NCI-H1417 treated with DMSO at 0.1 percent for 48 hours (cell line): ENCODE results near the gene ATPAF2.

Experiments used
- DNase-seq: peaks from one replicate; lab custom pipeline; 2025; lab: John Stamatoyannopoulos, UW

ATPAF2 gene

DNA sequence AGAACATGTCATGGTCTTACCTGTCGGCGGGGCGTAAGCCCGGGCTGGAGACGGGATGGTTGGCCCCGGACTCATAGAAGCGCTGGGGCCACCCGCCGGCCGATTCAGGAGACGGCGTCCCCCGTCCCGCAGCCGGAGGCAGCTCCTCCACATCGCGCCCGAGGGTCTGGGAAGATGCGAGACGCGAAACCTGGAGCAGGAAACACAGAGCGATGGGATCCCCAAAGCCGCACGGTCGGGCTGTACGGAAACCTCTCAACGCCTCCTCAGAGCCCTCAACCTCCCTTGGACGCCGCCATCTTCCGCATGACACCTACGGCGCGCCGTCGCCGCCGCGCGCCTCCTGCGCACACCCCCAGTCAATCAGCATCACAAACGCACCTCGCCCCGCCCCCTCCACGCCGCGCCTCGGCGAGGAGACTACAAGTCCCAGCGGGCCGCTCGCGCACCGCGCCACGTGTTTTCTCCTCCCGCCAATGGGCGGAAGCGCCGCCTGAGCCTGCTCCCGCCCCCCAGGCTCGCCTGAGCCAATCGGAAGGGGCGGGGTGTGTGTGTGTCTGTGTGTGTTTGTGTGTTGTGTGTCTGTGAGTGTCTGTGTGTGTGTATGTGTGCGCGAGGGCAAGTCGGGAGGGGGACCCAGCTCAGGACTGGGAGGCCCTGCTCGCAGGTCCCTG lies at the start of gene ATPAF2, which contains the start of gene GID4:
ATPAF2 (minus strand) TSS at position 308 of the 674 bp plus-strand sequence; CDS start at position 153, 155 bp downstream.
GID4 (plus strand) TSS at position 548 of the 674 bp plus-strand sequence; CDS start at position 605, 57 bp downstream.
- DNase-seq = peak; percentile 76

DNA sequence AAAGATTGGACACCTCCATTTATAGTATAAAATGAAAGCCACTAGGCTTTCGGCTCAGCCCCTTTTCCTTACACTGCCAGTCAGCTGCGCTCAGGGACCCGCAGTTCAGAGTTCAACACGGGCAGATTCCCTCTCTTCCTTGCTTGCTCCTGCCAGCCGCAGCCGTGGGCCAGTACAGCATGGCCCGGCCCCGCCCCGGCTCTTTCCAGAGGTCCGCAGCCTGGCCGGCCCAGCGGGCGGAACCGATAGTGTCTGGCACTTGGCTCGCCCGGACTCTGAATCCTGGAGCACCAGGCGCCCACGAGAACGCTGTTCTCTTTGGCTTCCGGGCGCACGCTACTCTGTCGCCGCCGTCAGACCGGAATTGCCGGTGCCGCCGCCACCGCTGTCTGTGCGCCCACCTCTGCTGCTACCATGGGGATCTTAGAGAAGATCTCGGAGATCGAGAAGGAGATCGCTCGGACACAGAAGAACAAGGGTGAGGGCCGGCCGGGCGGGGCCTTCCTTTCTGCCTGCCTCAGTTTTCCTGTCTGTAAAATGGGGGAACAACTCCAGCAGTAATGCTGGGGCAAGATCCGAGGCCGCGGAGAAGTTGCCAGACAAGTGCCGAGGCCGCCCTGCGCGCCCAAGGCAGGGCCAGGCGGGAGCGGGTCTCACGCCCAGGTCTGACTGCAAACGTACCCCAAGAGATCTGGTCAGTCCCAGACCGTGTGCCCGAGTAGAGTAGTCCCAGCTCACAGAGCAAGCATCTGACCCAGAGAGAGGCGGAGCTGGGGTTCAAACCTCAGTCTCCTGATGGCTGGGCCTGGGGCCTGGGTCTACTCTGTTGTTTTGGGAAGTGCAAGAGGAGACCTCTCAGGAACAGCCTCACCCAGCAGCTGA lies 48.9 kb upstream of the ATPAF2 start, which contains the start of gene DRG2:
DRG2 (plus strand) TSS at position 339 of the 882 bp plus-strand sequence; CDS start at position 415, 76 bp downstream.
- DNase-seq = peak; percentile 23

DNA sequence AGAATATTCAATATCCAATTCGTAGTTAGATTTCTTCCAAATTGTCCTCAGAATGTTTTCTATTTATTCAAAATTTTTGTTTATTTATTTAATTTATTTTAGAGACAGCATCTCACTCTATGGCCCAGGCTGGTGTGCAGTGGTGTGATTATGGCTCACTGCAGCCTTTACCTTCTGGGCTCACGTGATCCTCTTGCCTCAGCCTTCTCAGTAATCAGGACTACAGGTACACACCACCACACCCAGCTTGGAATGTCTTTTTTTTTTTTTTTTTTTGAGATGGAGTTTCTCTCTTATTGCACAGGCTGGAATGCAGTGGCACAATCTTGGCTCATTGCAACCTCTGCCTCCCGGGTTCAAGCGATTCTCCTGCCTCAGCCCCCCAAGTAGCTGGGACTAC lies 45.3 kb upstream of the ATPAF2 start:
- DNase-seq = no peak

DNA sequence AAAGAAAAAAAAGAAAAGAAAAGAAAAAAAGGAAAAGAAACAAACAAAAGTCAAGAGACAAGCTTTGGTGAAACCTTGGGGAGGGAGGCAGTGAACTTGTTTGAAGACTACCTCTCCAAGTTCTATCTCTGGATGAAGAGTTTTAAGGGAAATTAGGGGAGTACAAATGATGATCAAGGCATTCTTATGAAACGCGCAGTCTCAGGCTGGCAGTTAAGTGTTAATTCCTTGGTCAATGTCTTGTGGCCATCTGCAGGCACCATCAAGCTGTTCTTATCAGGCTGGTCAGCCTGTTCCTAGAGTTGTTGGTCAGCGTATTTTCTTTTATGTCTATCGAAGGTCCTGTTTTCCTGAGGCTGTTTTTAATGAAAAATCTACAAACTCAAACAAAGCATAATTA lies 40.6 kb upstream of the ATPAF2 start:
- no peak for DNase-seq

DNA sequence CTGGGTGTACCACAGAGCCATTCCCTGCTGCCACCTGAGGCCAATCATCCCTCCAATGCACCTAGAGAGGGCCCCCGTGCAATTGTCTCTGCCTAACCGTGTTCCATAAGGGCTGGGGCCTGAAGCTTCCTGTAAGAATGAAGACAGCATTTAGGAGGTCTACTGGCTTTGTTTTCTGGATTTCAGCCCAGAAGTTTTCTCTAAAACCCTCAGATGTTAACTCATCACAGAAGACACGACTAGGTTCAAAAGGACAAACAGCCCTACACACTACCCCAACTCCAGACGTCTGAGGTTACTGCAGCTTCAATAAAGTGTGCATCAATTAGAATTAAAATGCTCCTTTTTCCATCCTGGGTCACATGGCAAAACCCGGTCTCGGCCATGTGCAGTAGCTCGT lies 38.0 kb upstream of the ATPAF2 start:
- no peak for DNase-seq

DNA sequence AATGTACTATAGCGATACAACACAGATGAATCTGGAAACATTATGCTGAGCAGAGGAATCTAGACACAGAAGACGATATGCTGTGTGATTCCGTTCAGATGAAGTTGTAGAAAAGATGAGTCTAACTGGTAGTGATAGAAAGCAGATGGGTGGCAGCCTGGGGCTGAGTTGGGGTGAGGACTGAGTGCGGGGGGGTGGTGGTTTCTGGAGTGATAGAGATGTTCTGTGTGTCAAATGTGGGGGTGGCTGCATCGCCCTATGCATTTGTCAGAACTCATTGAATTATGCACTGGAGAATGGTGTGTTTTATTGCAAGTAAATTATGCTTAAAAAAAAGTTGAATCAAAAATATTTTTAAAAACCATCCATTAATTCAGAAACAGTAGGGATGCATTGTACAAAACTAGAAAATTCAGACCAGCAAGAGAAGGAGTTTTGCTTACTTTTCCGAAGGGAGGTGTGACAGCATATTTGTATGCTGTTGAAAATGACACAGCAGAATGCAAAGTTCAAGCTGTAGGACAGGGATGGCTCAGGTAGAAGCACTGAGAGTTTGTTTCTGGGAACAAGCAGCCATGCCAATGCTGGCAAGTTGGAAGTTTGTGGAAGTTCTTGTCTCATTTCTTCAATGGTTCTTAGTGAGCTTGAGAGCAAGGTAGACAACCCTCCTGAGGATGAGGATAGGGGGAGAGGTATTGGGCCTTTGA lies 35.8 kb upstream of the ATPAF2 start:
- no peak for DNase-seq

DNA sequence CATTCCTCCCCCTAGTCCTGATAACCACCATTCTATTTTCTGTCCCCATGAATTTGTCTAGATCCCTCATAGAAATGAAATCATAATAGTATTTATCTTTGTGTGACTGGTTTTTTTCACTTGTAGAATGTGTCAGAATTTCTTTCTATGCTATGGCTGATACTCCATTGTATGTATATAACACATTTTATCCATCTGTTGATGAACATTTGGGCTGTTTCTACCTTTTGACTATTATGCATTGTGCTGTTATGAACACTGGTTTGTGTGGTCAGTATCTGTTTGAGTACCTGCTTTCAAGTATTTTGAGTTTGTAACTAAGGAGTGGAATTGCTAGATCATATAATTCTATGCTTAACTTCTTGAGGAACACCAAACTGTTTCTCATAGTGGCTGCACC lies 32.8 kb upstream of the ATPAF2 start:
- DNase-seq = no peak

DNA sequence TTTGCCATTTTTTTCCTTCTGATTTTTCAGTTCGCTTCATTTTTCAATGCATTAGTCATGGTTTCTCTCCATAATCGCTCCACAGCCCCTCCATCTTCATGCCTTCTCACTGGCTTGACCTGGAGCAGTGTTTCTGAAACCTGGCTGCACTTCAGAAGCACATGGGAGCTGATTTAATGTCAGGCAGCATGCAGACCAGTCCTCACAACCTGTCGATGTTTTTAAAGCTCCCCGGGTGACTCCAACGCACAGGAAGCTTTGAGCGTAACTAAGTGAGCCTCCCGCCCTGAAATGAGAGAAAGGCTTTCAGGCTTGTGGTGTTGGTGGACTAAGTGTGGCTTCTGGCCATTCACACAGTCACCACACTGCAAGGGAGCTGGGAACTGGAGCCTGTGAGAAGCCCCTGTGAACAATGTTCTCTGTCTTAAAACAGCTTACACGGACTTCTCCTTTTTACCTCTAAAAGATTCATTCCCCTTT lies 31.9 kb upstream of the ATPAF2 start:
- DNase-seq = no peak

DNA sequence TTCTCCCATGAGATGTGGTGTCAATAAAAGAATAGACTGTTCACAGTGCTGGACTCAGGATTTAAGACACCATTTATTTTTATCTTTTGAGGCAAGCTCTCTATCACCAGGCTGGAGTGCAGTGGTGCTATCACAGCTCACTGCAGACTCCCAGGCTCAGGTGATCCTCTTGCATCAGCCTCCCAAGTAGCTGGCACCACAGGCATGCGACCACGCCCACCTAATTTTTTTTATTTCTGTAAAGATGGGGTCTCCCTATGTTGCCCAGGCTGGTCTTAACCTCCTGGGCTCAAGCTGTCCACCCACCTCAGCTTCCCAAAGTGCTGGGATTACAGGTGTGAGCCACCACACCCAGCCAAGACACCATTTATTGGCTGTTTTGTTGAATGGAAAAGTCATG lies 30.1 kb upstream of the ATPAF2 start:
- no peak for DNase-seq

DNA sequence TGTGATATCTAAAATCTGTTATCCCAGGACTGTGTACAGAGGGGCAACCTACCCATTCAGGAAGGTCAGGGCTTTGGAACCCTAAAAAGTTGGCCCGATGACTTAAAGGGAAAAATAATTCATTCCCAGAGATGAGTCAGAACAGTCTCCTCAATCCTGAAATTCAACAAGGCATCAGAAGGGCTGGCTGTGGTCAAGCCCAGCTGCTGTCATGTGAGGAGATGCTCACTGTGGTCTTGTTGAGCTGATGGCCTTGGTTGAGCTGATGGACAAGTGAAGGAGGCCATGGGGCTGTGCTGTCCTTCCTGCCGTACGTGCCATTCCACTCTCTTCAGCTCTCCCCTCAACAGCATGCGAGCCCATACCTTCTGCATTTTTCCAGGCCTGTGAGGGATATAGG lies 27.9 kb upstream of the ATPAF2 start:
- DNase-seq = no peak

DNA sequence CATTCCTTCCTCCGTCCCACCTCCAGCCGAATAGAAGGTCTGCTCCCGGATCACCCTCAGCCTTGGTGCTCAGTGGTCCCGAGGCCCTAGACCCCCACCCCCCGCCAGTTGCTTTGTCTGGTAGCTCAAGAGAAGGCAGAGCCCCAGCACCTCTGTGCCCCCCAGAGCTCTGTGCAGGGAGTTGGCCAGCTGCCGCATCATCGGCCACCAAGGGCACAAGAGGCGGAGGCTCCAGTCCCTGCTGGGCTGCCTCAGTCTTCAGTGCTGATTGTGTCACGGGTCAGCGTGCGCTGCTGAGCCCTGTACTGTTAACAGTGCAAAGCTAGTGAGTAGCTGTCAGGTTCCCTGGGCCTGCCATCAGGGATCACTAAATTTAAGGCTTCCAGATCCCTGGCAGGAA lies 26.6 kb upstream of the ATPAF2 start:
- DNase-seq = no peak

DNA sequence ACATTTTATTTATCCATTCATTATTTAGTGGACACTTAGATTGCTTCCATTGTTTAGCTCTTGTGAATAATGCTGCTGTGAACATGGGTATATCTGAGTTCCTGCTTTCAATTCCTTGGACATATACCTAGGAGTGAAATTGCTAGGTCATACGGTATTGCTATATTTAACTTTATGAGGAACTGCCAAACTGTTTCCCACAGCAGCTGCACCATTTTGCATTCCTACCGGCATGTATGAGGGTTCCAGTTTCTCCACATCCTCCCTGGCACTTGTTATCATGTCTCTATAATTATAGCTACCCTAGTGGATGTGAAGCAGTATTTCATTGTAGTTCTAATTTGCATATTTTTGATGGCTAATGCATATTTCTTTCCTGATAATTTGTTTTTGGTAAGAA lies 25.1 kb upstream of the ATPAF2 start:
- DNase-seq = no peak

DNA sequence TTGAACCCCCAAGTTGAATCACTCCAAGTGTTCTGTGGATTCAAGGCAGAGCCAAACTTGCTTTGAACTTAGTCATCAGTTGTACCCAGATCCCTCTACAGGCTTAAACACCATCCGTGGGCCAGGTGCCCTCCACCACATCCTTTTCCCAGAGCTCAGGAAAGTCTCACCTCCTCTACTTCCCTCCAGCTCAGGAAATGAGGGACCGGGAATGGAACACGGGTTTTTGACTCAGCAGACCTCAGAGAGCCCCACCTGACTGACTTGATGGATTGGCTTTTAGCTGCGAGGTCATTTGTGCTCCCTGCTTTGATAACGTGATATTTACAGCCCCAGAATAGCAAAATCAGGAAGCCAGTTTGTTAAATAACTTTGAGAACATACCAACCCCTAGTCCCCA lies 20.3 kb upstream of the ATPAF2 start:
- no peak for DNase-seq

DNA sequence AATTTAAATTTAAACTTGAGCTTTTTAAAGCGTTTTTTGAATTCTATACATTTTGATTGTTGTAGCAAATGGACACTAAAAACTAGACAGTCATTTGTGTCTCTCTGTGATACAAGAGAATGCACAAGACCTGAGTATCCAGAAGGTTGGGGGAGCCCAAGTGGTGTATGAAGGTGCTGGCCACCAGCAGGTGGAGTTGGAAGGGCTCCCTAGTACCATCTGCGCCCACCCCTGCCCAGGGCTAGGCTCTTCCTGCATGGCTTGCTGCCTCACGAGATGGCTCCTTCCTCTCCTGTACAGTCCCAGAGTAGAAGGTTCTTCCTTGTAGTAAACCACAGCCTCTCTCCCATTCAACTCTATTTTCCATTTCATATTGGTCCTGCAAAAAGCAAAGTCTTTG lies 17.2 kb upstream of the ATPAF2 start:
- DNase-seq = no peak

DNA sequence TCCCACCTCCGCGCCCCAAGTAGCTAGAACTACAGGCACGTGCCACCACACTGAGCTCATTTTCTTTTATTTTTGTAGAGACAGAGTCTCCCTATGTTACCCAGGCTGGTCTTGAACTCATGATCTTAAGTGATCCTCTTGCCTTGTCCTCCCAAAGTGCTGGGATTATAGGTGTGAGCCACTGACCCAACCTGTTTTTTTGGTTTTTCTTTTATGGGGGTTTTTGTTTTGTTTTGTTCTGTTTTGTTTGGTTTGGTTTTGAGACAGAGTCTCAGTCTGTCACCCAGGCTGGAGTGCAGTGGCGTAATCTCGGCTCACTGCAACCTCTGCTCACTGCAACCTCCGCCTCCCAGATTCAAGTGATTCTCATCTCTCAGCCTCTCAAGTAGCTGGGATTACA lies 16.6 kb upstream of the ATPAF2 start:
- no peak for DNase-seq

DNA sequence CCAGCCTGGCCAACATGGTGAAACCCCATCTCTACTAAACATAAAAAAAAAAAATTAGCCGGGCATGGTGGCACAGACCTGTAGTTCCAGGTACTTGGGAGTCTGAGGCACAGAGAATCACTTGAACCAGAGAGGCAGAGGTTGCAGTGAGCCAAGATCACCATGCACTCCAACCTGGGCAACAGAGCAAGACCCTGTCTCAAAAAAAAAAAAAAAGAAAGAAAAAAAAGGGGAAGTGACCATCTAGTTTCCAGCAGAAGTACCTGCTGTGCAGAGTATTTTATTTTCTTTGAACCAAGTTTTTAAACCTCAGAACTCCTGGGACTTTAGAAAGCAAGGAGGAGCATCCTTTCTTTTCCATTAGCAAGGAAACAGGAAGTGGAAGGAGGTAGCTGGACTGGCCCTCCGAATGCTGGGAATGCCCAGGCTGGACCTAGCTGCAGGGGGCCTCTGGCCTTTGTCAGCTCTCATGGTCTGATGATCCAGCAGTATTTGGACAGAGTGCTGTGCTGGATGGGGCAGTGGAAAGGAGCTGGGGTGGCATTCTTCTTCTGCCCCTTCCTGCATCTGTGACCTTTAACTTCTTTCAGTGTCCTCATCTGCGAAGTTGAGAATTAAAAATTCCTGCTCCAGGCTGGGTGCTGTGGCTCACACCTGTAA lies 6.9 kb upstream of the ATPAF2 start:
- DNase-seq = no peak

DNA sequence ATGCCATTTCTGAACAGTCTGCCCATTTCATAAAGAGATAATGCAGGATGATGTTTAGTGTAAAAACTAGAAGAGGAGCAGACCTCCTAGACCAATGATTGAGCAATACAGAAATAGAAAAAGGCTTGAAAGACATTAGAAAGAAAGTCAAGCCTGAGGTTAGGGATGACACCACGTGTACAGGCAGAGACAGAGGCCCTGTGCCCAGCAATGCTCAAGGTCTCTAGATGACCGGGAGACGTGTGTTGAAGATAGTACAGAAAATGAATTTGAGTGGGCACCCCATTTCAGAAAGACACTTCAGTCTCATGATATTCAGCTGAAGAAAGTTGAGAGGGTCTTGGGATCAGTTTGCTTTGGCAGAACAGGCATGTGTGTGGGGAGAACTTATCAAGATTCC lies 5.6 kb upstream of the ATPAF2 start:
- no peak for DNase-seq

DNA sequence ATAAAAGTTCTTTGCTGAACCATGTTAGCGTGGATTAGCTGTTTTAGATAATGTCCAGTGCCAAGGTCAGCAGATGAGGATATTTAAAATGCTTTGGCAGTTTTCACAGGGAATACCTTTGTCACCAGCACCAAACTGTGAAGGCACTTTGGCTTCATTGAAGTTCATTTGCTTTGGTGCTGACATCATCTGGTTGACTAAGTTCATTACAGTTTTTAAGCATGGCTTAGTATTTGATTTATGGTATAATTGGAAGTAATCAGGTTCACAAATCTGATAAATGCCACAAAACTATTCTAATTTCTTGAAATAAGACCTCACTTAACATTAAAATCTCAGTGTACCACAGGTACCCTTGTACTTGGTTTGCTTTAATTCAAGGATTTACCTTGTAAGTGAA lies 4.5 kb upstream of the ATPAF2 start:
- DNase-seq = no peak

DNA sequence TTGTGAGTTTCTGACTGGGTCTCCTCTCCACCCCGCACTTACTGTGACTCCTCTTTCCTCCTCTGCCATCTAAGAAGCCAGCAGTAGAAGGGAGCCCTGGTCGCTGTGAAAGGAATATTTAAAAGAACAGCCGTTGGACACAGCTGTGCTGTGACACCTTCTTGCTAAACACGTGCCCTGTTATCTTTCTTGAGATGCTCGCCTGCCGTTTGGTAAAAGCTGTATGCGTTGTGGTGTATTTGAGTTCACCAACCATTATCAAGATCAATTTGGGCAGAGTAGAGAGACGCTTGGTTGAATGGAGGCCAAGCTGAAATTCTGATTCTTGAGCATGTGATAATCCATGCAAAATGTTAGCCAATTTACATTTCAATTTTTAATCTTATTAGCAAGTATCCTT lies 4.0 kb upstream of the ATPAF2 start:
- no peak for DNase-seq

DNA sequence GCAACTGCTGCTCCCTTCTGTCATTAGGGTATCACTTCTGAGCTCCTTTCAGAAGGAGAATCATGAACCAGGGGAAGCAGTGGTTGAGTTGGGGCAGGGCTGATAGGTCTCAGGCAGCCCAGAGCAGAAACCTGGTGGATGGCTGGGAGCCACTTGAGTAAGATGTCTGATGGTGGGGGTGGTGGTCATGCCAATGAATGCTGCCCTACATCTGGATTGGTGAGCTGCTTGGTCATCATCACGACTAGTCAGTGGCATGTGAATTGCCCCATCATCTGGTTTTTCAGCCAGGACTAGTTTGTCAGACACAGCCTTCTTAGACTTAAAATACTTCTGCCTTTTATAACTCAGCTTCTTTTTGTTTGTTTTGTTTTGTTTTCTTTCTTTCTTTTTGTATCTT lies 2.8 kb upstream of the ATPAF2 start:
- no peak for DNase-seq

DNA sequence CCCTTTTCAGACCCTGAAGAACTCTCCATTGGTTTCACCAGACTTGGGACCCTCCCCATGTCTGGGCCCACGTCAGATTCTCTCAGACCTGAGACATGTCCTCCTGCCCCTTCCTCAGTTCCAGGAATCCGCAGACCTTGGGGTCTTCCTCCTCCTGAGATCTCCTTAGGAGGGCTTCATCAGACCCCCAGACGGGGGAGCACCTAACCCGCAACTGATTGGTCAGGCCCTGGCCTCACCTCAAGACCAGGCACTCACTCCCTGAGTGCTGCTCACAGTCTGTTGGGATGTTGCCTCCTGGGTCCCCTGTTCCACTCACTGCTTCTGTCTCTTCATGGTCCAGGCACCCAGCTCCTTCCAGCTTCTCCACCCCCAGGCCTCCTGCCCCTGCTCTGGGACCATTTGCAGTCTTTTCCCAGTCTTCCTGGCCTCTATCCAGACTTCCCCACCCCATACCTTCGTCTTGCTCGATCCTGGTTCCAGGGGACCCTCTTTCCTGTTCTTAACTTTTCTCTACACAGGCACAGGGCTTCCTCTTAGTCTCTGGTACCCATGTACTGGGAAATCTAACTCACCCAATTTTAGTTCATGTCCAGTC lies 1.4 kb upstream of the ATPAF2 start:
- no peak for DNase-seq
